GM12891 (cell line): Measurements from ENCODE around the gene ADGRB3.

Experiments
- POLR2A ChIP-seq: IDR thresholded peaks from 2 replicates; pipeline ENCODE4 v1.6.1; 2011; ENCODE audit warnings: low read depth, low read length, control low read depth
- POLR2AphosphoS5 ChIP-seq: IDR thresholded peaks from 2 replicates; pipeline ENCODE4 v1.6.1; 2011; ENCODE audit warnings: low read depth, low read length, control low read depth
- SPI1 ChIP-seq: IDR thresholded peaks from 2 replicates; pipeline ENCODE4 v1.6.1; 2011; ENCODE audit warnings: low read depth, low read length, control low read depth
- TAF1 ChIP-seq: IDR thresholded peaks from 2 replicates; pipeline ENCODE4 v1.6.1; 2011; ENCODE audit warnings: low read depth, low read length, control low read depth

GRCh38 chr6:69138893-69139494 is 503.9 kb downstream of the ADGRB3 start:
- TF ChIP-seq POLR2A = no peak
- TF ChIP-seq POLR2AphosphoS5 = no peak
- TF ChIP-seq TAF1 = no peak
- no peak for TF ChIP-seq SPI1
